GM18507 (cell line): ENCODE data around the gene TMEM255A.

Experiments used
- DNase-seq: peaks from one replicate; pipeline ENCODE4 v3.0.0; 2011; ENCODE audit warnings: low read depth; ENCODE audit not compliant: insufficient read length; ENCODE audit errors: extremely low spot score
- FAIRE-seq: peaks from 2 replicates; lab custom pipeline; 2011; peaks lifted over from hg19 to GRCh38; lab: Jason Lieb, UNC

TMEM255A gene

DNA sequence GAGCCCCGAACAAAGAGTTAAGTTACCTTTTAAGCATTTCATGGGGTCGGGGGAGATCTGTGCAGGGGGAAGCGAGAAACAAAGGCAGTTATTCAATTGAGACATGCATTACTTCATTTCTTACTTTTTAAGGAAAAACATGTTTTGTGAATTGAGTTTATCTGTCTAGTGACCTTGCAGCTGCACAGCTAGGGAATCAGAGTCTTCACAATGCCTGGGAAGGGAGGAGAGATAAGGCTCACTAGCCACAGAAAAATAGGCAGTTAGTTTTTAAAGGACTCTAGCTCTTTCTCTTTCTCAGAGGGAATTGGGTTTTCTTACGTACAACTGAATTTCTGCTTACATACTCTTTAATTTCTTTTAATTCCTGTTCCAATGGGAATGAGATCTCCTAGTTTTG lies 86.9 kb downstream of the TMEM255A start:
- FAIRE-seq, result no peak
- no peak for DNase-seq

DNA sequence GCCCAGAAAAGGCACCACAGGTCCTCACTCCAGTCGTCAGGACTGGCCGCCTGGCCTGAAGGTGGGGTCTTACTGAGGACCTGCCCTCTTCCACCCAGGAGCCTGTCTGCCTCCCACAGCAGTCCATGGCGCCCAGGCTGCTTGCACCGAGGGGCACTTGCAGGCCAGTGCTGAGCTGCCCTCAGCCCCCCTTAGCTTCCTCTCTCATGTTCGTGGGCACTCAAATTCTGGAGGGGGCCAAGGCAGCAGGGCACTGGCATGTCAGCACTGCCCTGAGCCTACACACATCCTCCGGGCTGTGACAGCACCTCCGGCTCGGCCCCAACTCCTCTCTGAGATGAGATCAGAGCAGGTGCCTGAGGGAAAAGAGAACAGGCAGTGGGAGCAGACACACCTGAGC lies 87.9 kb downstream of the TMEM255A start:
- FAIRE-seq (no peak), DNase-seq (no peak)

DNA sequence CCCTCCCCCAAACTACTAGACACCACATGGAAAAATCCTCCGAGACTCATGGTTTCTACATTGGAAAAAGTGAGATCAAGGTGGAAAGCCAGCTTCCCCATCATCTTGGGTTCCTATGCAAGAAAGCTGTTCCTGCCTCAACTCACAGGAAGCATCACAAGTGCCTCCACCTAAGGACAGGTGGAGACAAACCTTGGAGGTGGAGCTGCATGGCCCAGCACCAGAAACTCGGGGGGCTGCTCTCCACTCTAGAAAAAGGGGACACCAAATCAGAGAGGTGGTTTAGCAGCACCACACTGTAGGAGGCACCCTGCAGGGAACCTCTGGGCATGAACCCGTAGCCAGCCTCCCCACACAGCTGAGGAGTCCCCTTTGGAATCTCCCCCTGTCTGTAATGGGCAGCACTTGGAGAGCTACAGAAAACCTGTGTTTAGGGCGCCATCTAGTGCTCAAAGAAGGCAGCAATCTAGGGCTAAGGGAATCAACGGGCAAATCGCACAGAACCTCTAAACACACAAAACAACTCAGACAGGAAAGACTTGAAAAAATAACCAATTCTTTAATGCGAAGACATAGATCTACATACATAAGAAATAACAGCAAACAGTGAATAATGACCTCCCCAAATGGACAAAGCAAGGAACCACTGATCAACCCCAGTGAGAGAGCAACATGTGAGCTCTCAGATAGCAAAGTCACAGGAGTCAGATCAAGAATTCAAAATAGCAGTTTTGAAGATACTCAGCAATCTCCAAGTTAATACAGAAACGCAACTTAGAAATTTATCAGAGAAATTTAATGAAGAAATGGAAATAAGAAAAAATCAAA lies 97.6 kb downstream of the TMEM255A start:
- DNase-seq (no peak), FAIRE-seq (peak; percentile 79)
